Hematopoietic multipotent progenitor cell treated with erythropoietin and hydrocortisone succinate and interleukin-3 and kit ligand, for 8 days (in vitro differentiated cells): Measurements from ENCODE around the gene MYPN.

Experiments
- DNase-seq: peaks from one replicate; pipeline ENCODE4 v3.0.0-alpha.2; 2015

Gene MYPN

GRCh38 chr10:68096913-68097516, 12.3 kb upstream of the MYPN start:
- no peak for DNase-seq

- DNase-seq, result no peak
These were observed 9.6 kb upstream of the MYPN start for GRCh38 chr10:68099736-68100135.

GRCh38 chr10:68101066-68101465, 8.2 kb upstream of the MYPN start:
- no peak for DNase-seq

- no peak for DNase-seq
These were observed 5.9 kb upstream of the MYPN start for GRCh38 chr10:68103261-68103878.

GRCh38 chr10:68103901-68104300, 5.4 kb upstream of the MYPN start:
- no peak for DNase-seq

- no peak for DNase-seq
These were observed 3.5 kb upstream of the MYPN start for GRCh38 chr10:68105820-68106219.

GRCh38 chr10:68106656-68107055, 2.6 kb upstream of the MYPN start:
- DNase-seq, result no peak

- DNase-seq, result no peak
These were observed 1.6 kb upstream of the MYPN start for GRCh38 chr10:68107651-68108050.

GRCh38 chr10:68108051-68108450, 1.2 kb upstream of the MYPN start:
- DNase-seq, result no peak

- no peak for DNase-seq
These were observed 635 bp upstream of the MYPN start for GRCh38 chr10:68108653-68109052.

GRCh38 chr10:68110027-68110426, 739 bp downstream of the MYPN start:
- DNase-seq, result no peak

GRCh38 chr10:68111584-68111983, 2.3 kb downstream of the MYPN start:
- DNase-seq, result no peak

GRCh38 chr10:68112837-68113236, 3.5 kb downstream of the MYPN start:
- DNase-seq, result no peak

- no peak for DNase-seq
These were observed 9.4 kb downstream of the MYPN start for GRCh38 chr10:68118657-68119056.

GRCh38 chr10:68121020-68121743, 11.9 kb downstream of the MYPN start:
- DNase-seq, result no peak

GRCh38 chr10:68121852-68122251, 12.6 kb downstream of the MYPN start:
- DNase-seq, result no peak

GRCh38 chr10:68124718-68125117, 15.4 kb downstream of the MYPN start:
- no peak for DNase-seq

- no peak for DNase-seq
These were observed 16.5 kb downstream of the MYPN start for GRCh38 chr10:68125772-68126171.

GRCh38 chr10:68128015-68128414, 18.7 kb downstream of the MYPN start:
- DNase-seq, result no peak

- no peak for DNase-seq
These were observed 23.1 kb downstream of the MYPN start for GRCh38 chr10:68132391-68132790.

- DNase-seq, result no peak
These were observed 24.2 kb downstream of the MYPN start for GRCh38 chr10:68133523-68133922.

- no peak for DNase-seq
These were observed 26.1 kb downstream of the MYPN start for GRCh38 chr10:68135362-68135761.

GRCh38 chr10:68135922-68136792, 26.9 kb downstream of the MYPN start:
- DNase-seq, result no peak
